Psoas muscle (tissue), 8 donors: Measurements from ENCODE around the gene TALDO1. TPM values are rescaled to one million over a fixed set of nuclear protein-coding genes. Genes with fewer than 3 reads are reported as not detected.

Experiments
- ATAC-seq, 4 donors: fragments of 200-7000 bp; cut with Tn5 transposase; one replicate each; pipeline ENCODE4 v1.9.1; 2020; ENCODE audit warnings: moderate library complexity in 3 of 4, mild to moderate bottlenecking in 2 of 4
- DNase-seq, 2 donors: peaks; one replicate each; pipeline ENCODE4 v3.0.0-alpha.2; 2020
- H3K27ac ChIP-seq: fragments of 200-600 bp; one replicate; pipeline ENCODE4 v1.8.0; 2022
- H3K27me3 ChIP-seq, 3 donors: fragments of 200-600 bp in 1 of 3; one replicate each; pipeline versions ENCODE4 v1.6.1 to v1.8.0; 2013 to 2022; ENCODE audit warnings: low read length in 2 of 3, mild to moderate bottlenecking in 2 of 3, moderate library complexity in 1 of 3; ENCODE audit not compliant: insufficient read depth in 3 of 3
- H3K36me3 ChIP-seq, 2 donors: fragments of 200-600 bp in 1 of 2; one replicate each; pipeline versions ENCODE4 v1.6.1 to v1.8.0; 2013 to 2022; ENCODE audit warnings: low read depth in 1 of 2, mild to moderate bottlenecking in 1 of 2, moderate library complexity in 1 of 2; ENCODE audit not compliant: insufficient read depth in 1 of 2
- H3K4me1 ChIP-seq: fragments of 200-600 bp; one replicate; pipeline ENCODE4 v1.8.0; 2022
- H3K4me3 ChIP-seq: fragments of 200-600 bp; one replicate; pipeline ENCODE4 v1.8.0; 2022; ENCODE audit warnings: mild to moderate bottlenecking
- H3K9me3 ChIP-seq: fragments of 200-600 bp; one replicate; pipeline ENCODE4 v1.8.0; 2022
- WGBS, 3 donors: extraction: QIAGEN DNeasy Blood & Tissue Kit; methylation state at CpG; one replicate each; pipeline versions ENCODE4 v1.1.6 to v1.1.7; 2013; 5-methylcytosine and 5-hydroxymethylcytosine counted together
- intact Hi-C, 2 donors: fragments of 100-400 bp; cut with DNase I; formaldehyde crosslinking; loops; one replicate each; pipeline versions ENCODE4 v1.11.0 to v1.14.2; 2022
- polyA plus RNA-seq, 3 donors: library from polyadenylated mRNA; stranded (reverse); fragments of 200-250 nt; gene quantifications; one replicate each; pipeline ENCODE4 v1.2.3, GENCODE V29; 2013
- total RNA-seq, 4 donors: library from RNA; stranded (reverse); fragmentation: NEBNext Ultra II Directional in 2 of 4; extraction: Animal tissue kit (Norgen Biotek cat#: 25700) in 2 of 4; gene quantifications; one replicate each; pipeline versions ENCODE4 v1.2.1 to v1.2.4, GENCODE V29; 2021 to 2023
- TF ChIP-seq, protein P1 (sequence below): fragments of 200-600 bp; IDR thresholded peaks from one replicate; pipeline ENCODE4 v1.8.0; 2022; ENCODE audit warnings: antibody characterized with exemption
- donor health status: healthy with polysubstance abuse.
- donor health status: DM: no; HTN: no; CAD: no; lungs with moderate emphysema.
- donor health status: Bipolar disorder and iron deficiency.
- donor health status: healthy.
- donor health status: DM: yes; HTN: yes; CAD: no.
- donor health status: DM: no; HTN: no; CAD: no.
- donor health status: DM: no; HTN: no; CAD: no.
- donor health status: DM: yes; HTN: yes; CAD: no.

The TALDO1 gene
- total and polyA plus RNA-seq, 7 donors: 58.7 to 140 (median 77.7) TPM

DNA sequence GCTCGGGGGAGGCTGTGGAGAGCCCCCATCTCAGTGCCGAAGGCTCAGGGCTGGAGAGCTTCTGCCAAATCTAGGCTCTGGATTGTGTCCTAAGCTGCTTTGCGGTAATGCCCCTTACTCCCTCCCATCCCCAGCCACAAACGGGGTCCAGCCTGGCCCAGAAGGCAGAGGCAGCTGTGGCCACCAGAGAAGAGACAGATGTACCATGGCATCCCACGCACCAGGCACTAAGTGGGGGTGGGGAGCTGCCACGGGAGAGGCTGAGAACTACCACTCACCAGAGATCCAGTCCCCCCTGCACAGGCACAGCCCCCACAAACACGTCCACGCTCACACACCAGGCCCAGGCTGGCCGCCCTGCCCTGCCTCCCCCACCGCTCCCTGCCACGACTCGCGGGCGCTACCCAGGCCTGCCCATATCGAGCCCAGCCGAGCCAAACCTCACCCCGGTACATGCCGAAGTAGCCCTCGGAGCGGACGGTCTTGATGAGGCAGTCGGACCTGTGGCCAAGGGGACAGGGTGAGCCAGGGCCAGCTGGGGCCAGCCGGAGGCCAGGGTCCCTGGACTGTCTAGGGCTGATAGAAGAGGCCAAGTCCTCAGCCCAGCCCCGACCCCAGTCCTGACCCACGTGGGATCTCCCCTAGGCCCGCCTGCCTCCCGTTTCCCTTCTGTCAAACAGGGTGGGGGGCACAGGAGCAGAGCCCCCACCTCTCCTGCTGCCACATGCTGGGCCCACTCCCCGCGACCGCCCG is 46.9 kb downstream of the TALDO1 start:
- Histone ChIP-seq H3K36me3 (peaks cover 0 to 4% of the 10 kb centered on the region in 2 donors), H3K27ac (no peak overlapping the region), H3K4me3 (no peak overlapping the region), H3K9me3 (no peaks in the 10 kb centered on the region), H3K27me3 (peaks cover 0 to 25% (median 15%) of the 10 kb centered on the region in 3 donors), H3K4me1 (peaks cover 21% of the 10 kb centered on the region)
- WGBS, 3 donors: 56 to 79% (median 63%) methylated on average over 31 of the region's 31 CpGs
- DNase-seq (peak in 1 of 2 donors; percentile 56), ATAC-seq (no peak)
- intact Hi-C loops: no loop called here
- TF ChIP-seq, protein P1, sequence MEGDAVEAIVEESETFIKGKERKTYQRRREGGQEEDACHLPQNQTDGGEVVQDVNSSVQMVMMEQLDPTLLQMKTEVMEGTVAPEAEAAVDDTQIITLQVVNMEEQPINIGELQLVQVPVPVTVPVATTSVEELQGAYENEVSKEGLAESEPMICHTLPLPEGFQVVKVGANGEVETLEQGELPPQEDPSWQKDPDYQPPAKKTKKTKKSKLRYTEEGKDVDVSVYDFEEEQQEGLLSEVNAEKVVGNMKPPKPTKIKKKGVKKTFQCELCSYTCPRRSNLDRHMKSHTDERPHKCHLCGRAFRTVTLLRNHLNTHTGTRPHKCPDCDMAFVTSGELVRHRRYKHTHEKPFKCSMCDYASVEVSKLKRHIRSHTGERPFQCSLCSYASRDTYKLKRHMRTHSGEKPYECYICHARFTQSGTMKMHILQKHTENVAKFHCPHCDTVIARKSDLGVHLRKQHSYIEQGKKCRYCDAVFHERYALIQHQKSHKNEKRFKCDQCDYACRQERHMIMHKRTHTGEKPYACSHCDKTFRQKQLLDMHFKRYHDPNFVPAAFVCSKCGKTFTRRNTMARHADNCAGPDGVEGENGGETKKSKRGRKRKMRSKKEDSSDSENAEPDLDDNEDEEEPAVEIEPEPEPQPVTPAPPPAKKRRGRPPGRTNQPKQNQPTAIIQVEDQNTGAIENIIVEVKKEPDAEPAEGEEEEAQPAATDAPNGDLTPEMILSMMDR: no peak

DNA sequence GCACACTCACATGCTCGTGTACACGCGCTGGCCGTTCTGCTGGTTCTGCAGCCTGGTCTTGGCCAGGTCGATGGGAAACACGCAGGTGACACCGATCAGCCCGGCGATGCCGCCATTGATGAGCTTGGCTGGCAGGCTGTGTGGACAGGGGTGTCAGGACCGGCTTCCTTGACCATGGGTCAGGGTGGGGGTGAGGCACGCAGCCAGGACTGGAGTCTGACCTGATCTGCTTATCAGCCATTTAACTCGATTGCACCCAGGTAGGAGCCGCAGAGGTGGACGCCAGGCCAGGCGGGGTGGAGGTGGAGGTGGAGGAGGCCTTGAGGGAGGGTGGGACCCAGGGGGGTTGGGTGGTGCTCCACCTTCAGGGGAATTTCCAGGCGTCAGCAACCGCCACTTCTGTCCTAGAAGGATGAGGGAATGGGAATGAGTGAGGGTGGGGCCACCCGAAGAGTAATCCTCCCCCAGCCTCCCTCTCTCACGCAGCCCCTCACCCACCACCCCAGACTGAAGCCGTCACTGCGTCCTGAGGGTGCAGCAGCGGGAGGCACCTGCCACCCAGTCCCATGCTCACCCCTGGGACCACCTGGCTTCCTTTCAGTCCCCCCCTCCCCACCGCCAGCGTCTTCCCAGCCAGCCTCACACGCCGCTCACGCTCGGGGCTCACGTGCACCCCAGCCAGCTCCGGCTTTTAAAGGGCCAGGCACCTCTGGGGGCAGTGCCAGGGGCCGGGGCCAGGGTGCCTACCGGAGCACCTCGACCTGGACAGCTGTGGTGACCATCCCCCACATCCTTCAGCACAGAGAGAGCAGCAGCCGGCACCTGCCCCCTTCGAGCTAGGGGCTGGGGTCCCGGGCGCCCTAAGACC is 47.7 kb downstream of the TALDO1 start:
- WGBS, 3 donors: 57 to 69% (median 65%) methylated on average over 30 to 38 of the region's 38 CpGs
- peaks cover 0 to 12% of the 10 kb centered on the region in 2 donors for H3K36me3 ChIP-seq
- H3K27ac ChIP-seq: no peak overlapping the region
- H3K4me3 ChIP-seq: no peak overlapping the region
- ATAC-seq (no peak), DNase-seq (peak in 1 of 2 donors; percentile 63)
- H3K4me1 ChIP-seq: peaks cover 21% of the 10 kb centered on the region
- intact Hi-C loops: no loop called here
- H3K9me3 ChIP-seq: no peaks in the 10 kb centered on the region
- peaks cover 0 to 17% (median 10%) of the 10 kb centered on the region in 3 donors for H3K27me3 ChIP-seq
- TF ChIP-seq, protein P1: no peak

DNA sequence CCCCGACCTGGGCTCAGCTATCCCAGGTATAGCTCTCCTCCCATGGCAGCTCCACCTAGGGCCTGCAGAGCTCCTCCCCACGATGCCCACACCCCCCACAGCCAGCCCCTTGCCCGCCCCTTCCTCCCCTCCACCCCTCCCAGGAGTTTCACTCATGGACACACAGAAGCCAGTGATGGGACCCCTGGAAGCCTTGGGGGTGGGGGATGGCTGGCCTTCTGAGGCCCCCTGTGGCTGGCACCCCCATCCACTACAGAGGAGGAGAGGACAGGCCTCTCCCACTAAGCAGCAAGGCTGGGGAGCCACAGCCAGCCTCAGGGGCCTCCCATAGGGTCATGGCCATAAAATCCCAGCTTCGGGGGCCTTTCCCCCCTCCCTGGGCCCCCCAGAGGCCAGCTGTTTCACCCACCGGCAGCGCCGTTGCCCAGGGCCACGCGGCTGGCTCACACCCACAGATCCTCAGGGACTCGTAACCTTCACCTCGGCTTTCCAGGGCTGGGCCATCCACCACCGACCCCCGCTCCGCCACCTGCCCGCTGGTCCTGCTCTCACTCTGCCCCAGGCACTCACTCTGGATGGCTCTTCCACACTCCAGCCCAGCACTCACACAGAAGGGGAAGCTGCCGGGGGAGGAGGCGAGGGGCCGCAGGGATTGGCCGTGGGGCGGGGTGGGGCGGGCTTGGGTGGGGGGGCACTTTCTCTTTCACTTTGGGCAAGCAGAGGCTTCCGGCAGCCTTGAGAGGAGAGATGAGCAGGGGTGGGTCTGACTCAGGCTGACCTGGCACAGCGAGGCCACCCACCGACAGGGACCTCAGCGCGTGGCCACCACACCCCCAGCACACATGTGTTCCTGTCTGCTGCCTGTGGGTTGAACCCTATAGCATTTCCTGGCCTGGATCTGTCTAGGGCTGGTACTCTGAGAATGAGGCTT is 48.6 kb downstream of the TALDO1 start:
- WGBS, 3 donors: 16 to 19% (median 19%) methylated on average over 19 to 26 of the region's 26 CpGs
- Histone ChIP-seq H3K4me3 (peak overlapping the region; percentile 74), H3K4me1 (peaks cover 21% of the 10 kb centered on the region), H3K36me3 (peaks cover 0 to 21% of the 10 kb centered on the region in 2 donors), H3K27me3 (peaks cover 0 to 15% (median 10%) of the 10 kb centered on the region in 3 donors), H3K27ac (no peak overlapping the region), H3K9me3 (no peaks in the 10 kb centered on the region)
- intact Hi-C loops: no loop called here
- ATAC-seq (peak; percentile 11 to 35 (median 13)), DNase-seq (peak; percentile 76 to 83)
- TF ChIP-seq, protein P1: no peak

DNA sequence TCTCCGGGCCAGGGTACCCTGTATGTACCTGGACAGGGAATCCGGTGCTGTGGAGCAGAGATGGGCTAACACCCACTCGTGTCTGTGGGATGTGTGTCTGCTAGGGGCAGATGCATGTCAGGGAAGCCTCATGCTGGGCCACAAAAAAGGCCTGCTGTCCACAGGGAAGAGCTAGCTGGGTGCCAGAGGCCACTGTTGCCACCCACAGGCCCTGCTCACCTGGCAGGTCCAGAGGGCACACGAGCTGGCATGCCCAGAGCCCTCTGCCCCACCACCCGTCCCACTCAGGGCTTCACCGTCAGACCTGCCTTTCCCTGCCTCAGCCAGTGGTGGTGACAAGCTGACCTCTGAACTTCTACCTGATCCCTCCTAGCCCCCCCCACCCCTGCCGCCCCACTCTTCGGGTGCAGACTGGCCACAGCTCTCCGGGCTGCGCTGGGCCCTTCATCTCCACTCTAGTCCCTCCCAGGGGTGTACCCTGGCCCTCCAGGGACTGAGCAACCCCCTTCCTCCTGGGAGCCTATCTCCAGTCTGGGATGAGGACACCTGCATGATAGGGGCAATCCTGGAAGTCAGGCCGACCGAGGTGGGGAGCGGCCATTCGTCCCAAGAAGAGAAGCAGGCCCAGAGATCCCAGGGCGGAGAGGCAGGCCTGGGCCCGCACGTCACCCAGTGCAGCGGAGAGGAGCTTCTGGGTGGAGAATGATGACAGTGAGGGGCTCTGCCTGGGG is 49.5 kb downstream of the TALDO1 start:
- peaks cover 0 to 15% (median 10%) of the 10 kb centered on the region in 3 donors for H3K27me3 ChIP-seq
- H3K27ac ChIP-seq: peak overlapping the region; percentile 25
- WGBS, 3 donors: 36 to 52% (median 39%) methylated on average over 15 to 18 of the region's 18 CpGs
- peaks cover 0 to 27% of the 10 kb centered on the region in 2 donors for H3K36me3 ChIP-seq
- H3K4me1 ChIP-seq: peaks cover 21% of the 10 kb centered on the region
- no peaks in the 10 kb centered on the region for H3K9me3 ChIP-seq
- TF ChIP-seq, protein P1: no peak
- intact Hi-C loops: no loop called here
- peak overlapping the region; percentile 74 for H3K4me3 ChIP-seq
- ATAC-seq: no peak
- peak in 1 of 2 donors; percentile 54 for DNase-seq
